PC-3 (cell line): ENCODE data around the gene ELANE. TPM values are rescaled to one million over a fixed set of nuclear protein-coding genes. Genes with fewer than 3 reads are reported as not detected.

Experiments used
- ATAC-seq: fragments of 200-7000 bp; cut with Tn5 transposase; 2 replicates; pipeline ENCODE4 v1.9.1; 2020; ENCODE audit warnings: mild to moderate bottlenecking, moderate library complexity
- BruUV-seq: library from RNA; stranded (reverse); fragments of 400-500 nt; replicated peaks from 2 replicates; lab custom pipeline; 2021; lab: Mats Ljungman, UMichigan
- CTCF ChIA-PET: fragments of 300-600 bp; sonication (Branson Sonifier 250); formaldehyde crosslinking; loops from one replicate; lab custom pipeline; 2022; ENCODE audit warnings: antibody characterized with exemption; lab: Charles Lee
- POLR2A ChIA-PET: fragments of 300-600 bp; sonication (Branson Sonifier 250); formaldehyde crosslinking; loops from one replicate; lab custom pipeline; 2022; ENCODE audit warnings: antibody characterized with exemption; ENCODE audit not compliant: unreplicated experiment; lab: Charles Lee
- DNase-seq: peaks from one replicate; pipeline ENCODE4 v3.0.0-alpha.2; 2015
- H2AFZ ChIP-seq: fragments of 300-600 bp; sonication (generic); 2 replicates; pipeline ENCODE4 v1.6.0; 2016; ENCODE audit warnings: antibody characterized with exemption, low read length
- H3F3A ChIP-seq: fragments of 300-600 bp; sonication (generic); one replicate; pipeline ENCODE4 v1.6.0; 2017; ENCODE audit warnings: antibody characterized with exemption, low read length, control low read depth, mild to moderate bottlenecking; ENCODE audit not compliant: unreplicated experiment
- H3K27ac ChIP-seq: fragments of 300-600 bp; sonication (generic); 2 replicates; pipeline ENCODE4 v1.5.1; 2016; ENCODE audit warnings: mild to moderate bottlenecking, low read length
- H3K27me3 ChIP-seq: fragments of 300-600 bp; sonication (generic); 2 replicates; pipeline ENCODE4 v1.6.1; 2016; ENCODE audit warnings: low read length, mixed read lengths
- H3K36me3 ChIP-seq: fragments of 300-600 bp; sonication (generic); 2 replicates; pipeline ENCODE4 v1.6.1; 2016; ENCODE audit warnings: low read depth, mixed run types, low read length, mixed read lengths
- H3K4me1 ChIP-seq: fragments of 300-600 bp; sonication (generic); 2 replicates; pipeline ENCODE4 v1.5.1; 2016; ENCODE audit warnings: low read length; ENCODE audit not compliant: insufficient read depth
- H3K4me2 ChIP-seq: fragments of 300-600 bp; sonication (generic); 2 replicates; pipeline ENCODE4 v1.6.0; 2016; ENCODE audit warnings: low read length
- H3K4me3 ChIP-seq: fragments of 300-600 bp; sonication (generic); 2 replicates; pipeline ENCODE4 v1.5.1; 2016; ENCODE audit warnings: mild to moderate bottlenecking, low read length, mixed read lengths
- H3K79me2 ChIP-seq: fragments of 300-600 bp; sonication (generic); 2 replicates; pipeline ENCODE4 v1.6.1; 2017; ENCODE audit warnings: low read length, mixed read lengths
- H3K9ac ChIP-seq: fragments of 300-600 bp; sonication (generic); 2 replicates; pipeline ENCODE4 v1.6.0; 2016; ENCODE audit warnings: mild to moderate bottlenecking, low read length
- H3K9me2 ChIP-seq: fragments of 300-600 bp; sonication (generic); replicated peaks from 2 replicates; pipeline ENCODE4 v1.6.1; 2016; ENCODE audit warnings: mixed run types, low read length, mixed read lengths
- H3K9me3 ChIP-seq: fragments of 300-600 bp; sonication (generic); 2 replicates; pipeline ENCODE4 v1.6.1; 2016; ENCODE audit warnings: low read length, mixed read lengths
- H4K20me1 ChIP-seq: fragments of 300-600 bp; sonication (generic); 2 replicates; pipeline ENCODE4 v1.6.1; 2016; ENCODE audit warnings: low read length, mixed read lengths
- EZH2 ChIP-seq: fragments of 300-600 bp; sonication (generic); IDR thresholded peaks from one replicate; pipeline ENCODE4 v1.6.1; 2017; ENCODE audit warnings: antibody characterized with exemption, mild to moderate bottlenecking, low read length; ENCODE audit not compliant: unreplicated experiment
- EZH2phosphoT487 ChIP-seq: fragments of 300-600 bp; sonication (generic); IDR thresholded peaks from 2 replicates; pipeline ENCODE4 v1.6.1; 2018; ENCODE audit warnings: mild to moderate bottlenecking, antibody characterized with exemption, low read length, borderline replicate concordance
- intact Hi-C: fragments of 100-400 bp; cut with micrococcal nuclease; formaldehyde crosslinking; loops from 2 replicates; pipeline ENCODE4 v1.9.0; 2023
- total RNA-seq: library from RNA; depleted of rRNA; stranded (reverse); fragments of >200 nt; gene quantifications from 2 replicates; pipeline ENCODE4 v1.2.3, GENCODE V29; 2014
- TF ChIP-seq, protein P1 (sequence below): fragments of 300-600 bp; sonication (generic); conservative IDR thresholded peaks from 2 replicates; pipeline ENCODE4 v1.5.1; 2017; ENCODE audit warnings: antibody characterized with exemption, low read depth, mild to moderate bottlenecking, low read length

The ELANE gene
- total RNA-seq, 1 experiment from 2014 or later = not detected

DNA sequence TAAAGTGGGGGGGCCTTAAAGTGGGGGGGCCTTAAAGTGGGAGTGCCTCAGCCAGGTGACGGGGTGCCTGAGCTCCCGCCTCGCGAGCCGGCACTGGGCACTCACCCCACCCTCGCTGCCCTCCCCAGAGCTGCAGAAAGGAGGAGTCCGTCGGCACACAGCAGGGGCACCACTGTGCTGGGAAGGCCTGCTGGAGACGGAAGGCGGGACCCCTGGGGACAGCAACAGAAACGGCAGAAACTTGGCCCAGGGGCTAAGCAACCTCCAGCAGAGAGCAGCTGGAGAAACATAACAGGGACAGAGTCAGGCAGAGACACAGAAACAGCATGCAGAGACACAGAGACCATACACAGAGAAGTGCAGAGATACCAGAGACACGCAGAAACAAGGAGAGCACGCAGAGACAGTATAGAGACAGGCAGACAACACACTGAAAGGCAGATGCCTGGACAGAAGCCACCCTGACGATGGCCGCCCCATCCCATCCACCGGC is 15.2 kb downstream of the ELANE start:
- H3K79me2 ChIP-seq = no peaks in the 10 kb centered on the region
- no peak overlapping the region for H3K4me2 ChIP-seq
- no peak overlapping the region for H3K9ac ChIP-seq
- TF ChIP-seq EZH2 (no peak), EZH2phosphoT487 (no peak)
- TF ChIP-seq, protein P1, sequence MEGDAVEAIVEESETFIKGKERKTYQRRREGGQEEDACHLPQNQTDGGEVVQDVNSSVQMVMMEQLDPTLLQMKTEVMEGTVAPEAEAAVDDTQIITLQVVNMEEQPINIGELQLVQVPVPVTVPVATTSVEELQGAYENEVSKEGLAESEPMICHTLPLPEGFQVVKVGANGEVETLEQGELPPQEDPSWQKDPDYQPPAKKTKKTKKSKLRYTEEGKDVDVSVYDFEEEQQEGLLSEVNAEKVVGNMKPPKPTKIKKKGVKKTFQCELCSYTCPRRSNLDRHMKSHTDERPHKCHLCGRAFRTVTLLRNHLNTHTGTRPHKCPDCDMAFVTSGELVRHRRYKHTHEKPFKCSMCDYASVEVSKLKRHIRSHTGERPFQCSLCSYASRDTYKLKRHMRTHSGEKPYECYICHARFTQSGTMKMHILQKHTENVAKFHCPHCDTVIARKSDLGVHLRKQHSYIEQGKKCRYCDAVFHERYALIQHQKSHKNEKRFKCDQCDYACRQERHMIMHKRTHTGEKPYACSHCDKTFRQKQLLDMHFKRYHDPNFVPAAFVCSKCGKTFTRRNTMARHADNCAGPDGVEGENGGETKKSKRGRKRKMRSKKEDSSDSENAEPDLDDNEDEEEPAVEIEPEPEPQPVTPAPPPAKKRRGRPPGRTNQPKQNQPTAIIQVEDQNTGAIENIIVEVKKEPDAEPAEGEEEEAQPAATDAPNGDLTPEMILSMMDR = no peak
- no peak for ATAC-seq
- intact Hi-C loops = no loop called here
- H3K4me1 ChIP-seq = peaks cover 12% of the 10 kb centered on the region
- H3F3A ChIP-seq = no peaks in the 10 kb centered on the region
- no peaks in the 10 kb centered on the region for H3K36me3 ChIP-seq
- BruUV-seq = no TSS peak
- DNase-seq = no peak
- no peaks in the 10 kb centered on the region for H4K20me1 ChIP-seq
- H2AFZ ChIP-seq = no peak overlapping the region
- CTCF ChIA-PET = no interaction called here
- H3K27ac ChIP-seq = no peak overlapping the region
- no peak overlapping the region for H3K4me3 ChIP-seq
- no peaks in the 10 kb centered on the region for H3K9me2 ChIP-seq
- POLR2A ChIA-PET = no interaction called here
- H3K27me3 ChIP-seq = no peaks in the 10 kb centered on the region
- no peaks in the 10 kb centered on the region for H3K9me3 ChIP-seq

DNA sequence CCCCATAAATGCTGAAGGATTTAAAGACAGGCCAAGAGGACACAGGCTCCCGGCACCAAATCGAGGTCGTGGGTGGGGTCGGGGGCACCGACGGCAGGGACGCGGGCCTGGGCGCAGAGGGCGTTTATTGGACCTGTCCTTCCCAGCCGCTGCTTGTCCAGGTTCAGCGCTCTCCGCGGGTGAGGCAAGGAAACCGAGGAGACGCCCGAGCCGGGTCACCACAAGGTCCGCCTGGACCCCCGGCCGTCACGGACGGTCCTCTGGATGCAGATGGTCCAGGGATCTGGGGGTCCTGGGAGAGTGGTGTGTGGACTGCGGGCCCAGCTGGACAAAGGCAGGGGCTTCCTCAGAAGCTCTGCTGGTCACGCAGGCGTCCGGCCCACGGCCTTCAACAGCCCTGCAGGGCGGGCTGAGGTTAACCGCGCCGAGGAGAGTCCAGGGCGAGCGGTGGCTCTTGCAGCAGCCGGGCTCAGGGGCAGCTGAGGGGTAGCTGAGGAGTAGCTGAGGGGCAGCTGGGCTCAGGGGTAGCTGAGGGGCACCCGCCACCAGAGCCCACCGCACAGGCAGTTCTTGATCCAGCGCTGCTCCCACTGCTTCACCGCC is 15.9 kb downstream of the ELANE start:
- Histone ChIP-seq H3K27me3 (no peaks in the 10 kb centered on the region), H3K79me2 (no peaks in the 10 kb centered on the region), H3K4me1 (peaks cover 12% of the 10 kb centered on the region), H3F3A (no peaks in the 10 kb centered on the region), H3K36me3 (no peaks in the 10 kb centered on the region), H3K9me3 (no peaks in the 10 kb centered on the region), H3K4me3 (no peak overlapping the region), H2AFZ (no peak overlapping the region), H3K27ac (no peak overlapping the region), H4K20me1 (no peaks in the 10 kb centered on the region), H3K9ac (no peak overlapping the region), H3K9me2 (no peaks in the 10 kb centered on the region), H3K4me2 (no peak overlapping the region)
- CTCF ChIA-PET = no interaction called here
- POLR2A ChIA-PET = no interaction called here
- no TSS peak for BruUV-seq
- ATAC-seq = no peak
- no peak for DNase-seq
- TF ChIP-seq EZH2 (no peak), EZH2phosphoT487 (no peak)
- TF ChIP-seq, protein P1 = no peak
- intact Hi-C loops = no loop called here

DNA sequence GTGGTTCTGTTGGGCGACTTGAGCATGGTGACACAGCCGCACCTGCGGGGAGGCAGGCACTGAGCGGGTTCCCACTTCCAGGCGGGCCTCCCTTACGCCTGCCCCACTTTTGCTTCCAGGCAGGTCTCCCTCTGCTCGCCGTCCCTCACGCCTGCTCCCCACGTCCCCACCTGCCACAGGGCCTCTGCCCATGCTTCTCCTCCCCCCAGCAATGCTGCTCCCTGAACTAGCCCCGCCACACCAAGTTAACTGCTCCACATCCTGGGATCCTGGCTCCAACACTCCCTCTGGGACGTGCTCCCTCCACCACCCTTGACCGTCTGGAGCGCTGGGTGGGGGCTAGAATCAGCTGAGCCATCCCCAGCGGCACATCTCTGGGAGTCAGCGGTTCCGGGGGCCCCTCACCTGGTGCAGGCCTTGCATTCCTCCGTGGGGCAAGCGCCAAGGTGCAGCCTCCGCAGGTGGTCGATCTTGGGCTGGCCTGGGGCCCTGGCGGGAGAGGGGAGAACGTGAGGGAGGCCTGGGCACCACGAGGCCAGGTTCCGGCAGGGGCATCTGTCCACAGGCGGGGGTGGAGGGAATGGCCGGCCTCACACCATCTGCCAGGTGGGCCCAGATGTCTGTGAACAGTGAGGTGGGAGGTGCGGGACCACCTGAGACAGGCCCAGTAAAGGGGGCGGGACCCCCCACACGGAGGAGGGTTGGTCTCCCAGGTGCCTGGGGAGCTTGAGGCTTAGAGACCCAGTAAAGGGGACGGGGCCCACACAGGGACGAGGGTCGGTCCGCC is 16.5 kb downstream of the ELANE start:
- TF ChIP-seq EZH2 (no peak), EZH2phosphoT487 (no peak)
- TF ChIP-seq, protein P1 = no peak
- ChIA-PET CTCF (no interaction called here), POLR2A (no interaction called here)
- H3K27me3 ChIP-seq = no peaks in the 10 kb centered on the region
- ATAC-seq (no peak), DNase-seq (no peak)
- H2AFZ ChIP-seq = no peak overlapping the region
- no peaks in the 10 kb centered on the region for H3K9me2 ChIP-seq
- BruUV-seq = no TSS peak
- no peaks in the 10 kb centered on the region for H4K20me1 ChIP-seq
- no peak overlapping the region for H3K9ac ChIP-seq
- H3K4me1 ChIP-seq = peaks cover 12% of the 10 kb centered on the region
- H3F3A ChIP-seq = no peaks in the 10 kb centered on the region
- H3K9me3 ChIP-seq = no peaks in the 10 kb centered on the region
- no peak overlapping the region for H3K4me3 ChIP-seq
- H3K27ac ChIP-seq = peak overlapping the region; percentile 89
- H3K36me3 ChIP-seq = no peaks in the 10 kb centered on the region
- intact Hi-C loops = no loop called here
- H3K4me2 ChIP-seq = no peak overlapping the region
- H3K79me2 ChIP-seq = no peaks in the 10 kb centered on the region
